HG02870 (cell line): Measurements from ENCODE around the gene NANOGP8.

ENCODE experiments used
- ATAC-seq: cut with Tn5 transposase; IDR thresholded peaks from one replicate; pipeline ENCODE4 v1.9.1; 2021; ENCODE audit warnings: mild to moderate bottlenecking, moderate library complexity; ENCODE audit not compliant: unreplicated experiment

NANOGP8 gene

GRCh38 chr15:35061825-35062737 is 23.0 kb downstream of the NANOGP8 start:
- ATAC-seq, result no peak

GRCh38 chr15:35061161-35061824 is 23.8 kb downstream of the NANOGP8 start:
- ATAC-seq, result no peak

GRCh38 chr15:35060591-35060990 is 24.5 kb downstream of the NANOGP8 start:
- ATAC-seq, result no peak

GRCh38 chr15:35058534-35059054 is 26.5 kb downstream of the NANOGP8 start:
- no peak for ATAC-seq

GRCh38 chr15:35055416-35056105 is 29.5 kb downstream of the NANOGP8 start:
- ATAC-seq, result no peak

GRCh38 chr15:35054380-35054779 is 30.7 kb downstream of the NANOGP8 start:
- no peak for ATAC-seq

GRCh38 chr15:35047996-35048395 is 37.1 kb downstream of the NANOGP8 start:
- no peak for ATAC-seq

- no peak for ATAC-seq
Measured at GRCh38 chr15:35047528-35047927, 37.6 kb downstream of the NANOGP8 start.

GRCh38 chr15:35043373-35044095 is 41.6 kb downstream of the NANOGP8 start:
- ATAC-seq, result no peak

GRCh38 chr15:35040339-35041255 is 44.5 kb downstream of the NANOGP8 start:
- no peak for ATAC-seq

- ATAC-seq, result no peak
Measured at GRCh38 chr15:35038626-35039451, 46.3 kb downstream of the NANOGP8 start.
